ENCODE measurements around the gene CAMK1D. TPM values are rescaled to one million over a fixed set of nuclear protein-coding genes. Genes with fewer than 3 reads are reported as not detected.

Gene CAMK1D
- total RNA-seq, 1 experiment from 2014 or later = 6.3 TPM

- Mint-ChIP-seq H3K27ac (no peak overlapping the region; a peak in 1 of 7 replicates), H3K4me1 (peaks cover 12 to 20% of the 10 kb centered on the region in 2 experiments), H3K27me3 (ENCODE audit: low read depth) (no peaks in the 10 kb centered on the region; the same call in 1 of the 2 replicates), H3K9me3 (no peaks in the 10 kb centered on the region), H3K4me3 (no peak overlapping the region), H3K36me3 (ENCODE audit: insufficient read depth in 1 of 3, low read depth in 3 of 3) (no peaks in the 10 kb centered on the region)
- H3K4me2 ChIP-seq (ENCODE audit: insufficient read depth, insufficient read length, low read length) = no peak overlapping the region
- no peaks in the 10 kb centered on the region for H3K23me2 ChIP-seq (ENCODE audit: insufficient read length, low read depth, low read length, poor library complexity, severe bottlenecking)
- no peaks in the 10 kb centered on the region for H3K79me1 ChIP-seq (ENCODE audit: insufficient read depth, low read depth, low read length, poor library complexity, severe bottlenecking)
- H3K27ac ChIP-seq (ENCODE audit: insufficient read length, low read depth, low read length) = no peak overlapping the region
- no peak overlapping the region for H3K18ac ChIP-seq (ENCODE audit: insufficient read length, low read depth, low read length)
- no peak for DNase-seq
- H3K9me3 ChIP-seq (ENCODE audit: control insufficient read depth, low read depth, low read length) = no peaks in the 10 kb centered on the region
- no peak overlapping the region for H2BK120ac ChIP-seq (ENCODE audit: low read depth, low read length, poor library complexity, severe bottlenecking)
- no peak overlapping the region for H3K4ac ChIP-seq (ENCODE audit: low read depth, low read length)
- H3K14ac ChIP-seq (ENCODE audit: insufficient read depth, low read length) = no peak overlapping the region
- H3T11ph ChIP-seq (ENCODE audit: low read length) = no peak overlapping the region
- H4K8ac ChIP-seq (replicated peaks; ENCODE audit: insufficient read length, low read depth, low read length) = no peak overlapping the region
- no peak overlapping the region for H2BK5ac ChIP-seq (ENCODE audit: insufficient read length, low read length)
- no peaks in the 10 kb centered on the region for H3K27me3 ChIP-seq (ENCODE audit: insufficient read depth, low read length)
- no peak overlapping the region for H2AFZ ChIP-seq (ENCODE audit: low read length)
- no peak overlapping the region for H2BK20ac ChIP-seq (ENCODE audit: low read depth, low read length, poor library complexity, severe bottlenecking)
- no peaks in the 10 kb centered on the region for H3K79me2 ChIP-seq (ENCODE audit: insufficient read depth, low read length)
- H3K9ac ChIP-seq (ENCODE audit: extremely low read depth, insufficient read length, low read length) = no peak overlapping the region
- no peak overlapping the region for H3K56ac ChIP-seq (ENCODE audit: insufficient read length, low read depth, low read length)
- H3K4me1 ChIP-seq (ENCODE audit: insufficient read depth, low read length) = no peaks in the 10 kb centered on the region; the same call in 1 of the 2 replicates
- no peak overlapping the region for H3K23ac ChIP-seq (ENCODE audit: insufficient read length, low read depth, low read length)
- no CpG with 5 or more reads among the region's 6 CpGs for WGBS (ENCODE audit: extremely low coverage, insufficient read length, low lambda C conversion rate)
- no peak overlapping the region for H2BK15ac ChIP-seq (ENCODE audit: low read depth, low read length)
- no peak overlapping the region for H4K91ac ChIP-seq (ENCODE audit: insufficient read length, low read depth, low read length)
- no peak overlapping the region for H4K5ac ChIP-seq (ENCODE audit: insufficient read length, low read depth, low read length)
- H2AK5ac ChIP-seq (ENCODE audit: insufficient read length, low read length) = no peak overlapping the region
- no peak for TF ChIP-seq CTCF (conservative IDR thresholded peaks at IDR 0.05)
- no peak overlapping the region for H2BK12ac ChIP-seq (ENCODE audit: insufficient read length, low read depth, low read length)
- H4K20me1 ChIP-seq (ENCODE audit: control insufficient read depth, insufficient read depth, insufficient read length) = no peaks in the 10 kb centered on the region
Measured at GRCh38 chr10:12842310-12842709, 493.0 kb downstream of the CAMK1D start.

Data from H9 (cell line).